Measurements from ENCODE around the gene TBC1D1. TPM values are rescaled to one million over a fixed set of nuclear protein-coding genes. Genes with fewer than 3 reads are reported as not detected.

The TBC1D1 gene
- total and polyA plus RNA-seq, 2 experiments from 2014 or later, result 53.9 to 151 TPM

GRCh38 chr4:38046727-38047489 is 156.0 kb downstream of the TBC1D1 start:
- no peak overlapping the region for H3K4me3 Mint-ChIP-seq
- H4K20me1 ChIP-seq (replicated peaks; ENCODE audit: insufficient read depth), result no peaks in the 10 kb centered on the region
- TF ChIP-seq CTCF (conservative IDR thresholded peaks at IDR 0.05; ENCODE audit: low read depth in 2 of 2) (0 out of 4 replicates have a peak, but pooled peaks of 1 of the 2 experiments have one; percentile 5), EZH2 (IDR thresholded peaks at IDR 0.05; ENCODE audit: low read depth, unreplicated experiment) (no peak)
- H3K36me3 Mint-ChIP-seq (ENCODE audit: low read depth), result peaks cover 34% of the 10 kb centered on the region
- peaks cover 17% of the 10 kb centered on the region for H3K36me3 ChIP-seq (ENCODE audit: insufficient read depth)
- H3K27ac Mint-ChIP-seq, result peak overlapping the region; percentile 84
- no peaks in the 10 kb centered on the region for H3K27me3 Mint-ChIP-seq (ENCODE audit: insufficient read depth, low read depth, poor library complexity)
- H3K4me1 Mint-ChIP-seq, result peaks cover 11% of the 10 kb centered on the region; the same call in 2 of the 3 replicates
- no peak overlapping the region for H3K4me2 ChIP-seq
- H2AFZ ChIP-seq, result no peak overlapping the region
- peak; percentile 96 for ATAC-seq
- H3K27me3 ChIP-seq (ENCODE audit: insufficient read depth), result no peaks in the 10 kb centered on the region
- no peaks in the 10 kb centered on the region for H3K79me2 ChIP-seq (replicated peaks; ENCODE audit: insufficient read depth)
- peak; percentile 67 for DNase-seq (ENCODE audit: low spot score)
- H3K27ac ChIP-seq (ENCODE audit: low read depth), result no peak overlapping the region
- H3F3A ChIP-seq (replicated peaks; ENCODE audit: low read depth), result no peaks in the 10 kb centered on the region
- H3K4me3 ChIP-seq, result no peak overlapping the region
- H3K4me1 ChIP-seq (ENCODE audit: insufficient read depth), result no peaks in the 10 kb centered on the region
- H3K9me3 Mint-ChIP-seq, result no peaks in the 10 kb centered on the region
- no peaks in the 10 kb centered on the region for H3K9me2 ChIP-seq (ENCODE audit: insufficient read depth)

GRCh38 chr4:38049545-38050170 is 158.8 kb downstream of the TBC1D1 start:
- Histone ChIP-seq H3K4me1 (ENCODE audit: insufficient read depth) (no peaks in the 10 kb centered on the region), H3K9me2 (ENCODE audit: insufficient read depth) (no peaks in the 10 kb centered on the region), H3K27me3 (ENCODE audit: insufficient read depth) (no peaks in the 10 kb centered on the region), H4K20me1 (replicated peaks; ENCODE audit: insufficient read depth) (no peaks in the 10 kb centered on the region), H3K36me3 (ENCODE audit: insufficient read depth) (peaks cover 15% of the 10 kb centered on the region), H3K4me3 (no peak overlapping the region), H3K4me2 (no peak overlapping the region), H3F3A (replicated peaks; ENCODE audit: low read depth) (no peaks in the 10 kb centered on the region), H3K79me2 (replicated peaks; ENCODE audit: insufficient read depth) (no peaks in the 10 kb centered on the region), H3K27ac (ENCODE audit: low read depth) (no peak overlapping the region), H2AFZ (no peak overlapping the region)
- H3K36me3 Mint-ChIP-seq (ENCODE audit: low read depth), result peaks cover 33% of the 10 kb centered on the region
- peaks cover 11% of the 10 kb centered on the region; the same call in 2 of the 3 replicates for H3K4me1 Mint-ChIP-seq
- H3K4me3 Mint-ChIP-seq, result no peak overlapping the region
- no peaks in the 10 kb centered on the region for H3K27me3 Mint-ChIP-seq (ENCODE audit: insufficient read depth, low read depth, poor library complexity)
- ATAC-seq (no peak), DNase-seq (ENCODE audit: low spot score) (no peak)
- H3K27ac Mint-ChIP-seq, result no peak overlapping the region
- H3K9me3 Mint-ChIP-seq, result no peaks in the 10 kb centered on the region
- TF ChIP-seq EZH2phosphoT487 (IDR thresholded peaks at IDR 0.05; ENCODE audit: unreplicated experiment), result no peak
- TF ChIP-seq POLR2AphosphoS5 (IDR thresholded peaks at IDR 0.05; ENCODE audit: low read depth), result no peak
- TF ChIP-seq ETS1 (IDR thresholded peaks at IDR 0.05), result no peak
- TF ChIP-seq CTCF (conservative IDR thresholded peaks at IDR 0.05; ENCODE audit: low read depth in 2 of 2), result no peak
- no peak for TF ChIP-seq STAT1 (IDR thresholded peaks at IDR 0.05; ENCODE audit: unreplicated experiment)
- TF ChIP-seq EZH2 (IDR thresholded peaks at IDR 0.05; ENCODE audit: low read depth, unreplicated experiment), result no peak
- no peak for TF ChIP-seq JUNB (IDR thresholded peaks at IDR 0.05; ENCODE audit: unreplicated experiment)
- no peak for TF ChIP-seq CREB1 (CRISPR knock-in tag; IDR thresholded peaks at IDR 0.05; ENCODE audit: low read depth)
- TF ChIP-seq NANOG (IDR thresholded peaks at IDR 0.05; ENCODE audit: borderline replicate concordance), result no peak

All from GM23338 (cell line).